Type B pancreatic cell (in vitro differentiated cells): ENCODE results near the gene PPP2R2B. TPM values are rescaled to one million over a fixed set of nuclear protein-coding genes. Genes with fewer than 3 reads are reported as not detected.
"Not testable (repeated sequence)": the region's sequence is repeated elsewhere in the genome, so short reads cannot be mapped to it uniquely, and the experiment has no call there.

Source experiments
- DNase-seq: peaks from one replicate; pipeline ENCODE4 v3.0.0; 2021; ENCODE audit warnings: mixed read lengths; ENCODE audit not compliant: unreplicated experiment; ENCODE audit errors: extremely low spot score
- H3K27ac Mint-ChIP-seq: 2 replicates; pipeline ENCODE4 v1.8.0; 2021; ENCODE audit warnings: mild to moderate bottlenecking, mixed read lengths
- H3K27me3 Mint-ChIP-seq: 2 replicates; pipeline ENCODE4 v1.8.0; 2021; ENCODE audit warnings: mixed read lengths
- H3K36me3 Mint-ChIP-seq: 2 replicates; pipeline ENCODE4 v1.8.0; 2021; ENCODE audit warnings: mixed read lengths
- H3K4me1 Mint-ChIP-seq: one replicate; pipeline ENCODE4 v1.8.0; 2021; ENCODE audit warnings: mixed read lengths; ENCODE audit not compliant: unreplicated experiment
- H3K4me3 Mint-ChIP-seq: 2 replicates; pipeline ENCODE4 v1.8.0; 2021; ENCODE audit warnings: mild to moderate bottlenecking, mixed read lengths
- H3K9me3 Mint-ChIP-seq: 2 replicates; pipeline ENCODE4 v1.8.0; 2021; ENCODE audit warnings: mixed read lengths
- total RNA-seq: library from RNA; stranded (reverse); gene quantifications from 2 replicates; pipeline ENCODE4 v1.2.1, GENCODE V29; 2021; ENCODE audit warnings: low replicate concordance
- TF ChIP-seq, protein P1 (sequence below): fragments of 200-600 bp; sonication (generic); conservative IDR thresholded peaks from 2 replicates; pipeline ENCODE4 v1.5.0; 2021; ENCODE audit warnings: antibody characterized with exemption, mild to moderate bottlenecking

The PPP2R2B gene
- total RNA-seq, 1 donor from 2014 or later = 29.1 TPM

DNA sequence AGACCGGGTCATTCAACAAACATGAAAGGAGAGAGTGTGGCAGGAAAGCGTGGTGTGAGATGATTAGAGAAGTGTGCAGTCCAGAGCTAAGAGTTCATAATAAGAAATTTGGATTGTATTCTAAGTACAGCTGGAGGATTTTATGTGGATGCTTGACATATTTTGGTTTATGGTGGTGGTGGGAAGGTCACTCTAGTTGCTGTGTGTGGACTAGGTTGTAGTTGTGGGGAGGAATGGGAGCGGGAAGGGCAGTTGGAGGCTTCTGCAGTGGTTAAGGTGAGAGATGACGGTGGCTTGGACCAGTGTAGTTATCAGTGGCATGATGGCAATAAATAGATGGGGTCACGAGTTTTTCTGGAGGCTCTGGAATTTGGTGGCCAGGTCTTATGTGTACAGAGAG, 316.8 kb downstream of the PPP2R2B start:
- no peak overlapping the region for H3K4me3 Mint-ChIP-seq
- no peaks in the 10 kb centered on the region for H3K9me3 Mint-ChIP-seq
- no peak for DNase-seq
- TF ChIP-seq, protein P1, sequence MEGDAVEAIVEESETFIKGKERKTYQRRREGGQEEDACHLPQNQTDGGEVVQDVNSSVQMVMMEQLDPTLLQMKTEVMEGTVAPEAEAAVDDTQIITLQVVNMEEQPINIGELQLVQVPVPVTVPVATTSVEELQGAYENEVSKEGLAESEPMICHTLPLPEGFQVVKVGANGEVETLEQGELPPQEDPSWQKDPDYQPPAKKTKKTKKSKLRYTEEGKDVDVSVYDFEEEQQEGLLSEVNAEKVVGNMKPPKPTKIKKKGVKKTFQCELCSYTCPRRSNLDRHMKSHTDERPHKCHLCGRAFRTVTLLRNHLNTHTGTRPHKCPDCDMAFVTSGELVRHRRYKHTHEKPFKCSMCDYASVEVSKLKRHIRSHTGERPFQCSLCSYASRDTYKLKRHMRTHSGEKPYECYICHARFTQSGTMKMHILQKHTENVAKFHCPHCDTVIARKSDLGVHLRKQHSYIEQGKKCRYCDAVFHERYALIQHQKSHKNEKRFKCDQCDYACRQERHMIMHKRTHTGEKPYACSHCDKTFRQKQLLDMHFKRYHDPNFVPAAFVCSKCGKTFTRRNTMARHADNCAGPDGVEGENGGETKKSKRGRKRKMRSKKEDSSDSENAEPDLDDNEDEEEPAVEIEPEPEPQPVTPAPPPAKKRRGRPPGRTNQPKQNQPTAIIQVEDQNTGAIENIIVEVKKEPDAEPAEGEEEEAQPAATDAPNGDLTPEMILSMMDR = no peak
- no peak overlapping the region for H3K27ac Mint-ChIP-seq
- H3K4me1 Mint-ChIP-seq = peaks cover 13% of the 10 kb centered on the region
- peaks cover 18% of the 10 kb centered on the region for H3K27me3 Mint-ChIP-seq
- H3K36me3 Mint-ChIP-seq = no peaks in the 10 kb centered on the region

DNA sequence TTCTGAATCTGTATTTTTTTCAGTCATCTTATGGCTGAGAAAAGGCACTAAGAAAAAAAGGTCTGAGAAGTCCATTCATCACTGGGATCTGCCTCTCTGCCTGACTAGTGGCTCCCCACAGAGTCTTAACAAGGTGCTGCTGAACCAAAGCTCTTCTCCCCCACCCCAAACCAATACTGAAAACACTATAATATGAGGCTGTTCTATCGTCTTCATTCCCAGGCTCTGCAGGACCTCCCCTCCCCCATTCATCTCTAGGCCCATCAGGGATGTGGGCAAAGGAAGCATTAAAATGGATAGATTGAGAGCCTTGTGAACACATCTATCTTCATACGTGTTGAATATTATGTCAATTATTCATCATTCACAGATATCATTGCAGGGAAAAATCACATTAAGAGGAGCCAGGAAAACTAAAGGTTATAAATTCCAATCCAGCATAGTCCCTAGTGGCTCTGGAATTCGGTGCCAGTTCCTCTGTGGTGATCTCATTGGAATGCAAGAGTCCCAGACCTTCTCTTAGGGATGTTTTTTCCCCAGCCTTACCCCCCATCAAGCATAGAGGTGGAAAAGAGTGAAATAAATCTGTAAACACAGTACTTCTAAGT, 318.2 kb downstream of the PPP2R2B start:
- Mint-ChIP-seq H3K9me3 (no peaks in the 10 kb centered on the region), H3K4me3 (no peak overlapping the region), H3K36me3 (no peaks in the 10 kb centered on the region), H3K27ac (no peak overlapping the region), H3K4me1 (peaks cover 8% of the 10 kb centered on the region), H3K27me3 (peaks cover 13% of the 10 kb centered on the region)
- no peak for DNase-seq
- TF ChIP-seq, protein P1 = no peak

- peaks cover 21% of the 10 kb centered on the region for H3K27me3 Mint-ChIP-seq
- H3K27ac Mint-ChIP-seq, H3K9me3 Mint-ChIP-seq: not testable (repeated sequence)
Measured at GRCh38 chr5:146556884-146557283, 321.7 kb downstream of the PPP2R2B start.

GRCh38 chr5:146553446-146553845, 325.1 kb downstream of the PPP2R2B start:
- peaks cover 32% of the 10 kb centered on the region for H3K27me3 Mint-ChIP-seq
- no peaks in the 10 kb centered on the region for H3K4me1 Mint-ChIP-seq
- H3K9me3 Mint-ChIP-seq = peaks cover 4% of the 10 kb centered on the region
- DNase-seq = no peak
- no peak overlapping the region for H3K4me3 Mint-ChIP-seq
- H3K36me3 Mint-ChIP-seq = no peaks in the 10 kb centered on the region
- TF ChIP-seq, protein P1 = no peak
- no peak overlapping the region for H3K27ac Mint-ChIP-seq

More at GRCh38 chr5:146556884-146557283, 321.7 kb downstream of the PPP2R2B start:
- H3K36me3 Mint-ChIP-seq, DNase-seq, H3K4me3 Mint-ChIP-seq, H3K4me1 Mint-ChIP-seq: not testable (repeated sequence)

- Mint-ChIP-seq H3K27me3 (peaks cover 44% of the 10 kb centered on the region), H3K4me3 (no peak overlapping the region), H3K27ac (no peak overlapping the region), H3K4me1 (no peaks in the 10 kb centered on the region), H3K9me3 (peaks cover 4% of the 10 kb centered on the region), H3K36me3 (no peaks in the 10 kb centered on the region)
- TF ChIP-seq, protein P1 = no peak
- no peak for DNase-seq
Measured at GRCh38 chr5:146549615-146550014, 328.9 kb downstream of the PPP2R2B start.

DNA sequence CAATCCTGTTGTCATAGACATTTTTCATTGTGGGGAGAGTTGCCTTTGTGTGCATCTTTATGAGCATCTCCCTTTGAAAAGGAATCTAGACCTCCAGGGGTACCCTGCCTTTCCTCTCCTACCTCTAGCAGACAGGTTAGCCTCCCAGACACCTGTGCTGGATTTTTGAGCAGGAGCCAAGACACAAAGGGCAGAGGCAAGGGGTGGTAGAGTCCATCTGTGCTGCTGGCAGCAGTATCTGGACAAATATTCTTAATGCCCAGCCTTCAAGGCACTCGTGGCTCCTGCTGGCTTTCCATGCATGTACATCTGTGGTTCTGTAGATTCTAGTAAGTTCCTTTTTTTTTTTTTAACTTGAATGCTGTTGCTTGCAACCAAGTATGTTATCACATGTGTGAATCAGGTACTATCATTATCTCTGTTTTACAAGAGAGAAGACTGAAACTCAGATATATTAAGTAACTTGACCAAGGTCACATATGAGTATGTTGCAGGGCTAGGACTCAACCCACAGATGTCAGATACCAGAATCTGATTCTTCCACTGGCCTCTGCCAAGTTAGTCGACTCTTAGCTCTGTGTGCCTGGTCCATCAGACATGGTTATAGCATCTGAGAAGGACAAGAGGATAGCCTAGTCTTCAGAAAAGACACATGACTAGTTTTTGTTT, 329.6 kb downstream of the PPP2R2B start:
- peaks cover 4% of the 10 kb centered on the region for H3K9me3 Mint-ChIP-seq
- peaks cover 40% of the 10 kb centered on the region for H3K27me3 Mint-ChIP-seq
- no peaks in the 10 kb centered on the region for H3K4me1 Mint-ChIP-seq
- DNase-seq = no peak
- no peaks in the 10 kb centered on the region for H3K36me3 Mint-ChIP-seq
- H3K27ac Mint-ChIP-seq = no peak overlapping the region
- no peak overlapping the region for H3K4me3 Mint-ChIP-seq
- TF ChIP-seq, protein P1 = no peak
